VCaP (cell line): ENCODE data around the gene HSPG2.
"Not testable (repeated sequence)": the region's sequence is repeated elsewhere in the genome, so short reads cannot be mapped to it uniquely, and the experiment has no call there.

ENCODE experiments used
- H3K27ac ChIP-seq: fragments of 450-650 bp; 2 replicates; pipeline ENCODE4 v1.5.1; 2017
- TF ChIP-seq, protein P1 (sequence below): fragments of 450-650 bp; conservative IDR thresholded peaks from 2 replicates; pipeline ENCODE4 v1.5.1; 2017; ENCODE audit warnings: mild to moderate bottlenecking, moderate library complexity

Gene HSPG2

DNA sequence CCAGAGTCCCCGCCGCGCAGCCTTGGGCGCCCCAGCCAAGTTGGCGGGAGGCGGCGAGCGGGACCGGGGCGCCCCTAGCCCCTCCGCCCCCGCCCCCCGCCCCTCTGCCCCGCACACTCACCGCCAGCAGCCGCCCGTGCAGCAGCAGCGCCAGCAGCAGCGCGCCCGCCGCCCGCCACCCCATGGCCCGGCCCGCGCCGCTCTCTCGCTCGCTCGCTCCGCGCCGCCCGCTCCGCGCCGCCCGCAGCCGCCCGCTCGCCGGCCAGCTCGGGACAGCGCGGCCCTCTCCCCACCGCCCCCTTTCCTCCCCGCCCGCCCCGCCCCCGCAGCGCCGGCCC, at the start of gene HSPG2:
Gene HSPG2 (minus strand): TSS at position 277 of the 338 bp plus-strand sequence. CDS start 93 bp downstream, at position 184.
- peak within 1 kb of the TSS; percentile 85 for H3K27ac ChIP-seq
- TF ChIP-seq, protein P1, sequence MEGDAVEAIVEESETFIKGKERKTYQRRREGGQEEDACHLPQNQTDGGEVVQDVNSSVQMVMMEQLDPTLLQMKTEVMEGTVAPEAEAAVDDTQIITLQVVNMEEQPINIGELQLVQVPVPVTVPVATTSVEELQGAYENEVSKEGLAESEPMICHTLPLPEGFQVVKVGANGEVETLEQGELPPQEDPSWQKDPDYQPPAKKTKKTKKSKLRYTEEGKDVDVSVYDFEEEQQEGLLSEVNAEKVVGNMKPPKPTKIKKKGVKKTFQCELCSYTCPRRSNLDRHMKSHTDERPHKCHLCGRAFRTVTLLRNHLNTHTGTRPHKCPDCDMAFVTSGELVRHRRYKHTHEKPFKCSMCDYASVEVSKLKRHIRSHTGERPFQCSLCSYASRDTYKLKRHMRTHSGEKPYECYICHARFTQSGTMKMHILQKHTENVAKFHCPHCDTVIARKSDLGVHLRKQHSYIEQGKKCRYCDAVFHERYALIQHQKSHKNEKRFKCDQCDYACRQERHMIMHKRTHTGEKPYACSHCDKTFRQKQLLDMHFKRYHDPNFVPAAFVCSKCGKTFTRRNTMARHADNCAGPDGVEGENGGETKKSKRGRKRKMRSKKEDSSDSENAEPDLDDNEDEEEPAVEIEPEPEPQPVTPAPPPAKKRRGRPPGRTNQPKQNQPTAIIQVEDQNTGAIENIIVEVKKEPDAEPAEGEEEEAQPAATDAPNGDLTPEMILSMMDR, result no peak

DNA sequence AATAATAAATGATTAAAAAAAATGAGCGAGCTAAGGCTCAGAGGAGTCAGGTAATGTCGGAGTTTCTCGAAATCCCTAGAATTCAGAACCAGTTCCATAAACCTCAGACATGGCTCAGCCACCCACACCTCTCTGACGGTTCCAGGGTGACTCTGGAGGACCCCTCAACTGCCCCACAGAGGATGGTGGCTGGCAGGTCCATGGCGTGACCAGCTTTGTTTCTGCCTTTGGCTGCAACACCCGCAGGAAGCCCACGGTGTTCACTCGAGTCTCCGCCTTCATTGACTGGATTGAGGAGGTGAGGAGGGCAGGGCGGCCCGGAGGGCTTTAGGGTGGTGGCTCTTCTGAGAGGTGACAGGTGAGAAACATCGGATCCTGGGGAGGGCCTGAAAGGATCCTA, 49.3 kb upstream of the HSPG2 start:
- not testable (repeated sequence) for H3K27ac ChIP-seq

DNA sequence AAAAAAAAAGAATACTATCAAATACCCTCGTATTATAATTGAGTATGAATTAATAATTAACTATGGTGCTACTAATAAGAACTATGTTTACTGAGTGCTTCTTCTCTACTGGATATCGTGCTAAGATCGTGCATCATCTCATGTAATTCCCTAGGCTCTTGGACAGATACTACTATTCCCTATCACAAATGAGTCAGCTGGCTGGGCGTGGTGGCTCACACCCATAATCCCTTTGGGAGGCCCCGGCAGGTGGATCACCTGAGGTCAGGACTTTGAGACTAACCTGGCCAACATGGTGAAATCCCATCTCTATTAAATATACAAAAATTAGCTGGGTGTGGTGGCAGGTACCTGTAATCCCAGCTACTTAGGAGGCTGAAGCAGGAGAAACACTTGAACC, 48.8 kb upstream of the HSPG2 start:
- H3K27ac ChIP-seq, result not testable (repeated sequence)

DNA sequence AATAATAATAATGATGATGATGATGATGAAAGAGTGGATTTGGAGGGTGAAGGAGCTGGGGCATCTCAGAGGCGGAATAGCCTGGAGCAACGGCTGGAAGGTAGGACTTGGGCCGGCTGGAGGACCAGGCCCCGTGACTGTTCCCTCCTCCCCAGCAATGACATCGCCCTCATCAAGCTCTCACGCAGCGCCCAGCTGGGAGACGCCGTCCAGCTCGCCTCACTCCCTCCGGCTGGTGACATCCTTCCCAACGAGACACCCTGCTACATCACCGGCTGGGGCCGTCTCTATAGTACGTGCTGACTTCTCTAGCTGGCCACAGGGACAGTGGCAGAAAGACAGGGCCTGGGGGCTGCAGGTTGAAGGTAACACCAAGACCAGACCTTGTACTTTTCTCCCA, 46.4 kb upstream of the HSPG2 start:
- not testable (repeated sequence) for H3K27ac ChIP-seq

DNA sequence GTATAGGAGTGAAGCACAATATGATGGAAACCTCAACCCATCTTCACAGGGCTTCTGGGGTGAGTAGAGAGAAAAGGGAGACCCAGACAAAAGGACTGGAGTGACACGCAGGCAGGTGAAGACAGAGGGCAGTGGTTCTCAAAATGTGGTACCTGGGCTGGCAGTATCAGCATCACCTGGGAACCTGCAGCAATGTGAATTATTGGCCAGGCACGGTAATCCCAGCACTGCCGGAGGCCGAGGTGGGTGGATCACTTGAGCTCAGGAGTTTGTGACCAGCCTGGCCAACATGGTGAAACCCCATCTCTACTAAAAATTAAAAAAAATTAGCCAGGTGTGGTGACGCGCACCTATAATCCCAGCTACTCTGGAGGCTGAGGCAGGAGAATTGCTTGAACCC, 45.0 kb upstream of the HSPG2 start:
- peak overlapping the region; percentile 18; the same call in 1 of the 2 replicates for H3K27ac ChIP-seq
- TF ChIP-seq, protein P1, result 0 out of 2 replicates have a peak, but pooled peaks have one; percentile 13

GRCh38 chr1:21981253-21981652, 44.1 kb upstream of the HSPG2 start:
- H3K27ac ChIP-seq, result peak overlapping the region; percentile 18; the same call in 1 of the 2 replicates

DNA sequence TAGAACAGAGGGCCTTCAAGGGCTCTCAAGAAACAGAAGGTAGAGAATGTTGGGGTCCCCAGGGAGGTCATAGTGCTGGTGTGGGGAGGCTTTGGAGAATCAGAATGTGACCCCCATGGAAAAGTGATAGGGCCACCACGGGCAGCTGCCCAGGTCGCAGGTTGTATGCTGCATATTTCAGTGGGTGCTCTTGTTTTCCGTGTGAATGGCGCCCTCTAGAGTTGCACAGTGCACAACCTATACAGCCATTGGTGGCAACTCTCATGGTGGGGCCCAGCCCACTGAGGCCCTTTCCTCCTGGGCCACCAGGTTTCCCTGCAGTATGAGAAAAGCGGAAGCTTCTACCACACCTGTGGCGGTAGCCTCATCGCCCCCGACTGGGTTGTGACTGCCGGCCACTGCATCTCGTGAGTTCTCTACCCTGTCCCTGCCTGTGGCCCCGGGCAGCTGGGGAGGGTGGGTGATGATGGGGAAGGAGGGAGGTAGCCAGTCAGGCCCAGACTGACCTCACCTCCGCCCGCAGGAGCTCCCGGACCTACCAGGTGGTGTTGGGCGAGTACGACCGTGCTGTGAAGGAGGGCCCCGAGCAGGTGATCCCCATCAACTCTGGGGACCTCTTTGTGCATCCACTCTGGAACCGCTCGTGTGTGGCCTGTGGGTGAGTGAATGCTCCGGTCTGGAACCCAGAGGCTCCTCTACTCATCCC, 43.6 kb upstream of the HSPG2 start:
- not testable (repeated sequence) for H3K27ac ChIP-seq

DNA sequence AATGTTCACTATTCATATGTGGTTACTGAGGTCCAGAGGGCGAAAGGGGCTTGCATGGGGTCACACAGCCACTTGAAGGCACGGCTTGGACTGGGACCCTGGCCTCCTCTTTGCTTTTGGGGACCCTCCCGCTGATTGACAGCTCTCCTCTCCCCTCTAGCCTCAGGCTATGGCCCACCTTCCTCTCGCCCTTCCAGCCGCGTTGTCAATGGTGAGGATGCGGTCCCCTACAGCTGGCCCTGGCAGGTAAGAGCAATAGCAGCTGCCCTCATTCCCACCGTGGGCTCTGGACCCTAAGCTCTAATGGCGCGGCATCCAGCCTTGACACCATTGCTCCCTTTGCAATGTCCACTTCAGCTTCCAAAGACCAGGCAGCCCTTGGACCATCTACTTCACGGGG, 41.1 kb upstream of the HSPG2 start:
- H3K27ac ChIP-seq, result not testable (repeated sequence)

GRCh38 chr1:21976703-21977239, 39.7 kb upstream of the HSPG2 start, which contains the start of gene CELA3B:
Gene CELA3B, plus strand, starts transcription at chr1:21977022. Its CDS starts 18 bp downstream, at chr1:21977040.
- peak within 1 kb of the TSS; percentile 61; the same call in 1 of the 2 replicates for H3K27ac ChIP-seq

- H3K27ac ChIP-seq, result peak overlapping the region; percentile 61; the same call in 1 of the 2 replicates
These were observed 38.2 kb upstream of the HSPG2 start for GRCh38 chr1:21975296-21975695.

DNA sequence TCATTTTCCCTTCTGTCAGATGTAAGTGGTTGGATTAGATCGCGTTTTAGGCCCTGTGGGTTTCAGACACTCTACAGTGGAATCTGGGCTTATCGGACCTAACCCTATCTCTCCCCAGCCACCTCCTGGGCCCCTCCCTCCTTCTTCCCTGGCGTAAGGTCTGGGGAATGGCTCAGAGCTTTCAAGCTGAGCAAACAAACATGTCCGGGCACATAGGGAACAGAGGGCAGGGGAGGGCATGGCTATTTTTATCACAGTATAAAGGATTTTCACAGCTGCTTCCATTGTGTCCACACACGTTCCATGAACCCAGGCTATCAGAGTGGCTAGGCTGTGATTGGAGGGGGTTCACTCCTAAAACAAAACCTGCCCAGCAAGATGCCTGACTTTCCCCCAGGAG, 37.6 kb upstream of the HSPG2 start:
- H3K27ac ChIP-seq, result peak overlapping the region; percentile 92; the same call in 1 of the 2 replicates

- peak overlapping the region; percentile 92 for H3K27ac ChIP-seq
These were observed 36.8 kb upstream of the HSPG2 start for GRCh38 chr1:21973948-21974347.

GRCh38 chr1:21972973-21973441, 35.9 kb upstream of the HSPG2 start:
- peak overlapping the region; percentile 92 for H3K27ac ChIP-seq

GRCh38 chr1:21970523-21970922, 33.4 kb upstream of the HSPG2 start:
- H3K27ac ChIP-seq, result peak overlapping the region; percentile 92

DNA sequence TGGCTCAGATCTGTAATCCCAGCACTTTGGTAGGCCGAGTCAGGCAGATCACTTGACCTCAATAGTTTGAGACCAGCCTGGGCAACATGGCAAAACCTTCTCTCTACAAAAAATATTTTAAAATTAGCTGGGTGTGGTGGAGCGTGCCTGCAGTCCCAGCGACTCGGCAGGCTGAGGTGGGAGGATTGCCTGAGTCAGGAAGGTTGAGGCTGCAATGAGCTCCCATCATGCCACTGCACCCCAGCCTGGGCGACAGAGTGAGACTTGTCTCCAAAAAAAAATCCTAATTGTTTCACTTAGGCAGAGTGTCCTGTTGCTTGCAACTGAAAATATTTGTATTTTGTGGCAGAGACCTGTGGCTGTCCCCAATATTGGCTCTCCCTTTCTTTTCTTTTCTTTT, 32.0 kb upstream of the HSPG2 start:
- peak overlapping the region; percentile 92 for H3K27ac ChIP-seq

DNA sequence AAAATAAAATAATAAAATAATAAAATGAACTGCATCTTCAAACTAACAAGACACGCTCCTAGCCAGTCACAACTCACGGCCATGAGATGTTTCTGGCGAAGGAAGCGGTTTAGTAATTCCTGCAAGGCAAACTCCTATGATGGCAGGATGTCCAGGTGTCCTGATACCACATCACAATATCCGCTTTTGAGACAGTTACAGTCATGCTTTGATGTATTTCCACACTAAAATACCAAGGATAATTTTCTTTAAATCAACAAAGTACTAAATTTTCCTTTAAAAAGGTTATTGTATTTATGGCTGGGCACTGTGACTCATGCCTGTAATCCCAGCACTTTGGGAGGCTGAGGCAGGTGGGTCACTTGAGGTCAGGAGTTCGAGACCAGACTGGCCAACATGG, 30.1 kb upstream of the HSPG2 start:
- H3K27ac ChIP-seq, result peak overlapping the region; percentile 42; the same call in 1 of the 2 replicates
